Epithelial cell of esophagus (primary cell): Measurements from ENCODE around the gene TATDN3.

Experiments
- DNase-seq: peaks from one replicate; pipeline ENCODE4 v3.0.0; 2010; ENCODE audit warnings: low read depth
- H3K4me3 ChIP-seq: 2 replicates; pipeline ENCODE4 v1.5.1; 2011; ENCODE audit warnings: mild to moderate bottlenecking, low read length, control low read depth
- TF ChIP-seq, protein P1 (sequence below): IDR thresholded peaks from 2 replicates; pipeline ENCODE4 v1.5.1; 2011; ENCODE audit warnings: low read depth, mild to moderate bottlenecking, low read length, control low read depth, inconsistent platforms; ENCODE audit not compliant: insufficient read depth; ENCODE audit errors: missing control alignments

The TATDN3 gene

DNA sequence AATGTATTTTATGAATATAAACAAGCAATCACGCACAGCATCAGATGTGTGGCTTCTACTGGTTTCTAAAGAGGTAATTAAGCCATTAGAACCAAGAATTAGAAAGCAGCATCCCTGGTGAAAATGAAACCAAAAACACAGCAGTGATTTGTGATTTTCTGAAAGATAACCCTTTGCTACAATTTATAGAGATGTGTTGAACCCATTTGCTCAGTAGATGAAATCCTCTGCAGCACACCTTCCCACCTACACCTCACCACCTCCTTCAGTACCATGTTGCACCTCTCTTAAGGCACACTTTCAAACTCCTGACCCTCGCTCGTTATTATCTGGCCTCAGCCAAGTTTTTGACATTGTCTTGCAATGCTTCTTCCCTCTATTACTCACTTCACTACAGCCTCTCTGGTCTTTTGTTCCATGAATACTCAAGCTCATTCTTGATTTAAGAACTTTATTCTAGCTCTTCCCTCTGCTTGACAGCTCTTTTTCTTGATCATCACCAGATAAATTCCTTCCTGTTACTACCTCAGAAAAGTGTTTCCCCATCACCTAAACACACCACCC is 38.7 kb upstream of the TATDN3 start:
- no peak for DNase-seq
- H3K4me3 ChIP-seq: no peak overlapping the region
- TF ChIP-seq, protein P1, sequence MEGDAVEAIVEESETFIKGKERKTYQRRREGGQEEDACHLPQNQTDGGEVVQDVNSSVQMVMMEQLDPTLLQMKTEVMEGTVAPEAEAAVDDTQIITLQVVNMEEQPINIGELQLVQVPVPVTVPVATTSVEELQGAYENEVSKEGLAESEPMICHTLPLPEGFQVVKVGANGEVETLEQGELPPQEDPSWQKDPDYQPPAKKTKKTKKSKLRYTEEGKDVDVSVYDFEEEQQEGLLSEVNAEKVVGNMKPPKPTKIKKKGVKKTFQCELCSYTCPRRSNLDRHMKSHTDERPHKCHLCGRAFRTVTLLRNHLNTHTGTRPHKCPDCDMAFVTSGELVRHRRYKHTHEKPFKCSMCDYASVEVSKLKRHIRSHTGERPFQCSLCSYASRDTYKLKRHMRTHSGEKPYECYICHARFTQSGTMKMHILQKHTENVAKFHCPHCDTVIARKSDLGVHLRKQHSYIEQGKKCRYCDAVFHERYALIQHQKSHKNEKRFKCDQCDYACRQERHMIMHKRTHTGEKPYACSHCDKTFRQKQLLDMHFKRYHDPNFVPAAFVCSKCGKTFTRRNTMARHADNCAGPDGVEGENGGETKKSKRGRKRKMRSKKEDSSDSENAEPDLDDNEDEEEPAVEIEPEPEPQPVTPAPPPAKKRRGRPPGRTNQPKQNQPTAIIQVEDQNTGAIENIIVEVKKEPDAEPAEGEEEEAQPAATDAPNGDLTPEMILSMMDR: no peak

DNA sequence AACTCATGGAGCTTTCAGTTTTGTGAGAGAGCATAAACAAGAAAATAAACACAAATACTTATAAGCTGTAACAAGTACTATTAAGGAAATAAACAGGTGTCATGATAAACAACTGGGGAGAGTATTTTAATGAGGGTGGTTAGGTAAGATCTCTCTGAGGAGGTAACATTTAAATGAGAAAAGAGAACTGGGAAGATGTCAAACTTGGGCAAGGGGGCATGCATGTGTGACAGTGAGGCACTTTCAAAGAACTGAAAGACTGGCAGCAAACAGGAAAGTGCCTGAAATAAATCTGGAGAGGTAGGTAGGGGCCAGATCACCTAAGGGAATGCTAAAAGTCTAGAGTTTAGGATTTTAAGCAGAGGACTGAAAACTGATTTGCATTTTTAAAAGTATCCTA is 37.9 kb upstream of the TATDN3 start:
- no peak for DNase-seq
- no peak overlapping the region for H3K4me3 ChIP-seq
- TF ChIP-seq, protein P1: no peak

DNA sequence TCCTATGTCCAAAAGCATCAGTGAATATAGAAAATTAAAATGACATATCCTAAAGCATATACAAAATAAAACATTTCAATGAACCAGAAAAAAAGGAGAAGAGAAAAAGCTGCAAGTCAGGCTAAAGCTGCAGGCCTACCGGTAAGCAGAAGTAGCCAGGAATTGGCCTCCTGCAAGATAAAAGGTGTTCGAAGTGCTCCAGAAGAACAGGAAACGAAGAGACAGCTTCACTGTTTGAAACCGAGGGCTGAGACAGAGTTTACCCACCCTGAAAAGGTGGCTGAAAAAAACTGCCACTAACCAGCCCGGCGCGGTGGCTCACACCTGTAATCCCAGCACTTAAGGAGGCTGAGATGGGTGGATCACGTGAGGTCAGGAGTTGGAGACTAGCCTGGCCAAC is 37.5 kb upstream of the TATDN3 start:
- no peak for DNase-seq
- no peak overlapping the region for H3K4me3 ChIP-seq
- TF ChIP-seq, protein P1: no peak

DNA sequence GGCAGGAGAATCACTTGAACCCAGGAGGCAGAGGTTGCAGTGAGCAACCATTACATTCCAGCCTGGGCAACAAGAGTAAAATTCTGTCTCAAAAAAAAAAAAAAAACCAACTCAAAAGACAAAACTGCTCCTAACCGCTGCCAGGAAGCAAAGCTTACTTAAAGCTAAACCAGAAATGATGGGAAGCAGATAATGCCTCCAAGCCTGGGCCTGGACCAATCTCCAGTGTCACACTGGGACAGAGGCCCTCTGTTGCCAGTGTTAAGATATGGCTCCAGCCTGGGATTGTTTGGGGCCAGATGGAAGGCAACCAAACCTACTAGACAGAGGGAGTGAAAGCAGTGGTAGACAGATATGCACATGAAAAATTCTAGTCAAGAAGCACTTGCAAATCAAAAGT is 37.0 kb upstream of the TATDN3 start:
- no peak for DNase-seq
- TF ChIP-seq, protein P1: no peak

DNA sequence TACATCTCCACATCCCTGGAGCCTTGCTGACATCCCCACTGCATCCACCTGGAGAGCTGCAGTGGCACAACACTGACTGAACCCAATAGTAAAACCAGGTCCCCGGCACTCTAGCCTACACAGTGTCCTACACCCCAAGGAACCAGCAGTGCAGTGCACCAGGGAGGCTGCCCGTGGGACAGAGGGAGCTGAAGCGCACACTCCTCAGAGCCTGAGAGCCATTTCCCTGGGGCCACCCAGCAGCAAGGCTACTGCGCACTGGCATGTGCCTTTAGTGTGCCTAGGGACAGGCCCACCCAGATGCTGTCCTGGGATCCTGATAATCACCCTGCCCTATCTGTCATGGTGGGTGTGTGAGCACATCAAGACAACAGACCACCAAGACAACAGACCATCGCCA is 32.0 kb upstream of the TATDN3 start:
- TF ChIP-seq, protein P1: no peak
- H3K4me3 ChIP-seq: no peak overlapping the region
- no peak for DNase-seq

More for the DNA sequence above, 37.0 kb upstream of the TATDN3 start:
- H3K4me3 ChIP-seq: no peak overlapping the region

DNA sequence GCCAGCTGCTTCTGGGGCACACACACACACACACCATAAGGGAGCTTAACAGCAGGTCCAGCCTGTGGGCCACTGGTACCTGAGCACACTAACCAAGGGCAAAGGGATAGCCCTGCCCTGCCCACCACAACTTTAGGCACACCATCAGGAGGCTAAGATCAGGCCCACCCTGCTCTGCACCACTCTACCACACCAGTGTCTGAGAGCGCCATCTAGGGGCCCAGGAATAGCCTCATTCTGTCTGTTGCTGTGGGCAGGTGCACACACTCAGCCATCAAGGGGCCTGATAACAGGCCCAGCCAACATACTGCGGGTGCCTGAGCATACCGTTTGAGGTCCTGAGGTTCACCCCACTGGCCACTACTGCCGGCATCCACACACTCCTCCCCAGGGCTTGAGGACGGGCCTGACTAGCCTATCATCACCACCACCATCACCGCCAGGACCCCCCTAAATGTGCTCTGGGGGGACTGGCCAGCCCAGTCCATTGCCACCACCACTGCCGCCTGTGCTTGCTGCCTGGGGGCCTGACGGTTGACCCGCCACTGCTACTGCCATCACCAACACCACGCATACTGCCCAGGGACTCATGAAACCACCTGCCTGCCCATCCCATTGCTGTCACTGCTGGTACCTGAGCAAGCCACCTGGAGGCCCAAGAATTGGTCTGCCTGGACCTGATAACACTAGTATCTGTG is 31.4 kb upstream of the TATDN3 start:
- H3K4me3 ChIP-seq: no peak overlapping the region
- TF ChIP-seq, protein P1: peak; percentile 15
- peak; percentile 41 for DNase-seq

DNA sequence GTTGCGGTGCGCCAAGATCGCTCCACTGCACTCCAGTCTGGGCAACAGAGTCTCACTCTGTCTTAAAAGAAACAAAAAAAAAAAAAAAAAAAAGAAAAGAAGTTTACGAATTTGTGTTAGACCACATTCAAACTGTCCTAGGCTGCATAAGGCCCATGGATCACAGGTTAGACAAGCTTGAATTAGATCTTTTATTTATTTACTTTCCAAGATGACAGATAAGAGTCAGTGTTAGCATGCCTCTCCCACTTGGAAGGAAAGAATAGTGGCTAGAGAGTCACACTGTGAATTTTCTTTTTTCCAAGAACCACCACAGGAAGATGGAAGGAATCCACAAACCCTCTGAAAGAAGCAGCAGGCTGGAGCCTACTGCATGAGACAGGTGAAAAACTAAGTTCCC is 29.5 kb upstream of the TATDN3 start:
- H3K4me3 ChIP-seq: no peak overlapping the region
- no peak for DNase-seq
- TF ChIP-seq, protein P1: no peak
